Stimulated activated CD8-positive, alpha-beta memory T cell treated with anti-CD3 and anti-CD28 coated beads, Interleukin-4, amount 100 ng/mL, for 1 hour (primary cell): ENCODE data around the gene UBE2Z.
A peak's percentile ranks its signal among the peaks of the same experiment; 100 is the strongest.
"Not testable (repeated sequence)": the region's sequence is repeated elsewhere in the genome, so short reads cannot be mapped to it uniquely, and the experiment has no call there.

ENCODE experiments used
- DNase-seq, 2 donors: peaks; one replicate each; pipeline ENCODE4 v3.0.0-alpha.2; 2020; ENCODE audit warnings: low read depth in 2 of 2, low spot score in 1 of 2

Gene UBE2Z

DNA sequence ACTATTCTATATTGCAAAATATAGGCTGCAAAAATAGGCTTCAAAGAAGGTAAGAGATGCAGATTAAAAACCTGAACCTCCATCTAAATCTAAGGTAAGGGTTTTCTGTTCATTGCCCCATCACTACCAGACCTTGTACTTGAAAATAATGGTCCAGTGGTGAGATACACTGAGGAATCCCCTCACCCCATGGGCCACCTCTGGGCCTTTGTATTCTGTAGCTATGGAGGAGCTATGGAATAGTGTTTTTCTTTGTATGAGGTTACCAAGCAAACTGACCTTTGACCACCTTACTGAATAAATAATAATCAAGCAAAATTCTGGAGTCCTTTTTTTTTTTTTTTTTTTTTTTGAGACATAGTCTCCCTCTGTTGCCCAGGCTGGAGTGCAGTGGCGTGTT, 4.8 kb upstream of the UBE2Z start:
- no peak for DNase-seq

DNA sequence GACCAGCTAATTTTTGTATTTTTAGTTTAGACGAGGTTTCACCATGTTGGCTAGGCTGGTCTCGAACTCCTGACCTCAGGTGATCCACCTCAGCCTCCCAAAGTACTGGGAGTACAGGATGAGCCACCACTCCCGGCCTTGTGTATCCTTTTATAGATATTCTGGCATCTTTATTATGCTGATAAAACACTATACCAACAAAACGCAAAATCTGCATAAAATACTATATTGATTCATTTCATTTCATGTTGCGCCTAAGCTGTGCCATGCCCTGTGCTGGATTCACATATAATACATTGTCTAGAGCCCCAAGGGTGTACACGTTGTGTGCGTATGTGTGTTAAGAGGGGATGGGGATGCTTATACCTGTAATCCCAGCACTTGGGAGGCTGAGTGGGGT, 3.8 kb upstream of the UBE2Z start:
- DNase-seq: no peak

DNA sequence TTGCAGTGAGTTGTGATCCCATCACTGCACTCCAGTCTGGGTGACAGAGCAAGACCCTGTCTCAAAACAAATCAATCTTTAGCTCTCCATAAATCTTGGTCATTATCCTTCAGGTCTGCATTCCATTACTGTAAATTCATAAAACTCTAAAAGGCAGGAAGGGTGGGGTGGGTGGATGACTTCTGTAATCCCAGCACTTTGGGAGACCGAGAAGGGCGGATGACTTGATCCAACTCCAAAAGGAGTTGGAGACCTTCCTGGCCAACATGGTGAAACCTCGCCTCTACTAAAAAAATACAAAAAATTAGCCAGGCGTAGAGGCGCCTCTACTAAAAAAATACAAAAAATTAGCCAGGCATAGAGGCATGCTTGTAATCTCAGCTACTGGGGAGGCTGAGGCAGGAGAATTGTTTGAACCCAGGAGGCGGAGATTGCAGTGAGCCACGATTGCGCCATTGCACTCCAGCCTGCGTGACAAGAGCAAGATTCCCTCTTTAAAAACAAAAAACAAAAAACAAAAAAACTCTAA, 2.2 kb upstream of the UBE2Z start:
- DNase-seq: no peak

DNA sequence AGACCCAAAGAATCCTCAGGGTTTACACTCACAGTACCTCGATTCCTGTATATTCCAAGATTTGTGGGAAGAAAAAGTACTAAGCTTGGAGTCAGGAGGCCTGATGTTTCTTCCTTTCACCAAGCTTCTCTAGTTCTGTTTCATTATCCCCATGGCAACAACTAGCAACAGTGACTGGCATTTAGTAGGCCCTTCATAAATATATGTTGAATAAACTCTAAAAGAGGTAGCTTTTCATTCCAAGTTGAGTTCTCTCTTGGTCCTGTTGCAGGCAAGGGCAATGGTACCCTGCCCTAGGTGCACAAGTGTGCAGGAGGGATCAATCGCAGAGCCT, 527 bp upstream of the UBE2Z start:
- no peak for DNase-seq

DNA sequence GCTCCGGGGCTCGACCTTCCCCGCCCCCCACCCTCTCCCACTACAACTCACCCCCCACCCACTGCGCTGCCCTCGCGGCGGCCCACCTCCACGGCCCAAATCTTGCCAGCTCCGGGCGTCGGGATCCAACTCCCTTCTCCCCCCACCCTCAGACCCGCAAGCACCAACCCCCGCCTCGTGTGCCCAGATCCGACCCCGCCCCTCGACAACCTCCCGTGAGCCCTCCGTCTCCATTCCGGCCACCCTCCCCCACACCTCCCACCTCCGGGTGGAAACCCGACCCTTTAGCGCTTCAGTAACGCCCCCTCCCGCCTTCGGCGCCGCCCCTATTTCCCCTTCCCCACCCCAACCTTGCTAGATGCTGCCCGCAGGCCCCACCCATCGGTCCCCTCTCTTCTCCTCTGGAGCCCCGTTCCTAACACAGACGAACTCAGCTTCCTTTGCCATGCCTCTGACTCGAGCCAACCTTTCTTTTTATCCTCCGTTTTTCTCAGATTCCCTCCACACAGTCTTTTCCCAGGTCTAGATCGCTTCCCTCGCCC, 717 bp downstream of the UBE2Z start:
- peak; percentile 70 to 77 for DNase-seq

DNA sequence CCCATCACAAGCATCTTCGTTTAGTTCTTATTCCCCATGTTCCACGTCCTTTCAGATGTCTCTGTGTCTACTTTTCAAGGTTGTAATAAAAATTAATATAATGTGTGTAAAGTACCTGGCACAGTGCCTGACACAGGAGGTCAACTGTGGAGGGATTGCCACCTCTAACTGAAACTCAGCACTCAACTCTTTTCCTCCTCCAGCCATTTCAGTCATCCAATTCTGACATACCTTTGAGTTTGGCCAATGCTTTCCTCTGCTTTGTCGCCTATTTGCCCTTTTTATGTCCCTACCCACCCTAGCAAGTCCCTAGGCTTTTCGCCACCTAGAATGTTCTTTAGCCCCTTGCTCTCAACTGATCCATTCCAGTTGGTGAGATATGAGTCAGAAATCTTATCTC, 1.6 kb downstream of the UBE2Z start:
- DNase-seq: no peak

DNA sequence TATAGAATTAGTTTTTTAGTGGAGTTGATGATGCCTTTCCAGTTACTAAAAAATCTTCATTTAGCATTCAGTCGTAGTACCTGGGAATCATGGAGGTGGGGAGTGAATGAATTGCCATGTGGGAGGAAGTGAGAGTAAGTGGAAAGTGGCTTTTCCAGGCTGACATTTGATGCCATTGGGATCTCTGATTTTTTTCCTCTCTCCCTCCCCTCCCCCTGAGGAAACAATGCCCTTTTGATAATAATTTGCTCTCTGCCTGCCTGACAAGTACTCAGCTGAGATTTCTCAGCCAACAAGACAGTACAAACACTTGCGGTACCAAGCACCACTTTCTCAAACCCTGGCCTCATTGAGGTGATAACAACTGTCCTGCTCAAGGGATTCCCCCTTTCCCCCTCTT, 2.2 kb downstream of the UBE2Z start:
- no peak for DNase-seq

DNA sequence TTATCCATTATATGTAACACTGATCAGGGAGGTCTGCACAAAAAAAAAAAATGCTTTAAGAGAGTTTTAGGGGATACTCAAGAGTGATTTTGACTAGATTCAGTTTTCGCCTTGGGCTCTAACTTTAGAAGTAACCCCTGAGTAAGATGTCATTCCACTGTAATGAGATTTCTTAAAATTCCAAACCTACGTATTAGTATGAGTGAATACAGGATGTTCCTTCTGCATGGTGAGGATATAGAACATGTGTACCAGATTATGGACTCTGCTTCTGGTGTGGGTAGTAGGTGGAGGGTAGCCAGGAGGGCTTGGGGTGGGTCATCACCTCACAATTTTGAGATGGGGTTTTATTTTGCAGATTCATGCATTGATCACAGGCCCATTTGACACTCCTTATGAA, 4.3 kb downstream of the UBE2Z start:
- DNase-seq: no peak

DNA sequence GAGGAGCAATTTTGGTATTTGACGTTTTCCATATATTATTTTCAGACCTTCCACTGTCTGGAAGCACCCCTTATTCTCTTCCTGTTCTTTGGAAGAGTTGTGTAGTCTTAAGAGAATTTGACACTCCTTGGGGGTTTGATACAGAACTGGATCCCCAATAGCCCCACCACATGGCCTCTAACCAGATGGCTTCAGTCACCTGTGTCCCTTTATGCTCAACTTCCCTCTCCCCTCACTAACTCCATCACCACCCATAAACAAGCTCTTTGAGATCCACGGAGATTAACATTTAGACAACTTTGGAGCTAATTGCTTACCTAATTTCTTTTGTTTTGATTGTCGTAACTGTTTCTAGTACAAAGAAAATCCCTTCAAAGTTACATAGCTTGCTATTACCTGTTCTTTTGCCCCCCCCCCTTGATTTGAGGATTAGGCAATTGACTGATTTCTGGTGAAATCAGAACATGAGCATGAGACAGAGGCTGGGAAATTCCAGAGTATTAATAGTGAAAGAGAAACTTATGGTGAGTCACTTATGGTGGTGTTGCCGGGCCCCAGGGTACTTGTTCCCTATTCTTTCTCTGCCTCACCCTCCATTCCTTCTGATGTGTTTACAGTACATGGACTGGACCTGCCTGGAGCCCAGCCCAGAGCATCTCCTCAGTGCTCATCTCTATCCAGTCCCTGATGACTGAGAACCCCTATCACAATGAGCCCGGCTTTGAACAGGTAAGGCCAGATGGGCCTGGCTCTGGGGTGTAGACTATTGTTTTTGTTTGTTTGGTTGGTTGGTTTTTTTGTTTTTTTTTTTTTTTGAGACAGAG, 7.5 kb downstream of the UBE2Z start:
- no peak for DNase-seq

DNA sequence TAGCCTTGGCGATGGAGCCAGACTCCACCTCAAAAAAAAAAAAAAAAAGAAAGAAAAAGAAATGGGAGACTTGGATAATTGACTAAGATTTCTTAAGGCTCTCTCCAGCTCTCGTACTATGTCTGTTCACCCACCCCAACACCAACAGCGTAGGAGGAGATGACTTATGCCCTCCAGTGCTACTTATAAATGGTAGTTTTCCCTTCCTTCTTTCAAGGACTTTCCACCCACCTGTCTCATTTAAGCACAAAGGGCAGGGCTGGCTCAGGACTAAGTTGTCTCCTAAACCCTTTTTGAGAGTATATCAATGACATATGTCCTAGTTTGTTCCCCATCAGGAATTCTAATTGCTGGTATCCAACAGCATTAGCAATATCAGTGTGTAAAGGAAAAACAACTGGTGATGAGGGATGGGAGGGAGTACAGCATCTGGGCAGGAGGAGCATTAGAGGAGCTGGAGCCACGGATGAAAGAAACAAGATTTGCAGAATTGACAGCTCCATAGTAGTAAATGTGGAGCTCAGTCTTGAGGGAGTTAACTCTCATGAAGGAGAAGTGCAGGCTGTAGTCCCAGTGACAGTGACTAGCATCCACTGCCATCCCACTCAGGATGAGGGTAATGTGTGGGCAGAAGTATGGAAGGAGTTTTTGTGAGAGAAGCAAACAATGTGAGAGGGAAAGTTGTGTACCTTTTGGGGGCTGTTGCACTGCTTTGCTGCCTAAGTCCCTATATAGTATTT, 17.2 kb downstream of the UBE2Z start:
- DNase-seq: no peak

DNA sequence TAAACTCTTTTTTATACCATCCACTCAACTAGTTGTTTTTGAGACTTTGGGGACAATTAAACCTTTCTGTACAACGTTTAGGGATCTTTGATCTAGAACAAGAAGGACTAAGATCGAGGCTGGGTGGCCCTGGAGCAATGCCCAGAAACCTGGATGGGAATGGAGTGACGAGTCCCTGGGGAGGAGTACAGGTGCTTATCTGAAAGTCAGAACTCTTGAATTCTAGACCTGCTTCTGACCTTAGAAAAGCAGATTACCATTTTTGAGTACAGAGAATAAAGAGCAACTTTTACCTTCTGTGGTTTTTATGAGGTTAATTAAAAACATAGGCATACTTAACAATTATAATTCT, 17.8 kb downstream of the UBE2Z start:
- no peak for DNase-seq

DNA sequence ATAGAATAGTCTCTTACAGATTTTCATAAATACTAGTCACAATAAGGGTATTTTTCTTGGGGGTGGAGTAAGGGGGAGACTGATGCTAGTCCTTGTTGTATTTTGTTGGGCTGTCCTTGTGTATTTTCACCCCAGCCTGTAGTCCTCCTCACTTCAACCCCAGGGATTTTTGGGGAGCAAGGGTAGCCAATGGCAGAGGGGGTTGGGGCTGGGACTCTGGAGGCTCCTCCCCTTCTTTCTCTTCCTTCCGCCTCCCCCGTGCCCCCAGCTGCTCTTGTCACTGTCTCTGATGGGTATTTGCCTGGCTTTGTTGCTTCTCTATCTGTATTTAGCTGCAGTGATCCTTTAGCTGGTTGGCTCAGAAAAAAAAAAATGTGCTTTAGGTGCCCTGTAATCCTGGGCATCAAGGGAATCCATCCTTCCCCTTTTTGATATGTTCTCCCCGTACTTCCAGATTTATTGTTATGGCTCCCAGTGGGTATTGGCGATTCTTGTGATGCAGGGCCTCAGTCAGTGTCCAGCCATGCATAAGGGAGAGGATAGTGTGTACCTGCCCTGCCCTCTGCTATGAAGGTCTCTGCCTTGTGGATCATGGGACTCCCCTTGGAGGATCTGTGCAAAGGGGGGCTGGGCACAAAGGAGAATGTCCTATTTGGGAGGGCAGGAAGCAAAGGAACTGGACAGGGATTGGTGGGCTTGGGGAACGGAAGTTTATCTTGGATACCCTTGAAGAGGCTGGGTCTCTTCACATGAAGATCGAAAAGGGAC, 20.0 kb downstream of the UBE2Z start:
- no peak for DNase-seq

DNA sequence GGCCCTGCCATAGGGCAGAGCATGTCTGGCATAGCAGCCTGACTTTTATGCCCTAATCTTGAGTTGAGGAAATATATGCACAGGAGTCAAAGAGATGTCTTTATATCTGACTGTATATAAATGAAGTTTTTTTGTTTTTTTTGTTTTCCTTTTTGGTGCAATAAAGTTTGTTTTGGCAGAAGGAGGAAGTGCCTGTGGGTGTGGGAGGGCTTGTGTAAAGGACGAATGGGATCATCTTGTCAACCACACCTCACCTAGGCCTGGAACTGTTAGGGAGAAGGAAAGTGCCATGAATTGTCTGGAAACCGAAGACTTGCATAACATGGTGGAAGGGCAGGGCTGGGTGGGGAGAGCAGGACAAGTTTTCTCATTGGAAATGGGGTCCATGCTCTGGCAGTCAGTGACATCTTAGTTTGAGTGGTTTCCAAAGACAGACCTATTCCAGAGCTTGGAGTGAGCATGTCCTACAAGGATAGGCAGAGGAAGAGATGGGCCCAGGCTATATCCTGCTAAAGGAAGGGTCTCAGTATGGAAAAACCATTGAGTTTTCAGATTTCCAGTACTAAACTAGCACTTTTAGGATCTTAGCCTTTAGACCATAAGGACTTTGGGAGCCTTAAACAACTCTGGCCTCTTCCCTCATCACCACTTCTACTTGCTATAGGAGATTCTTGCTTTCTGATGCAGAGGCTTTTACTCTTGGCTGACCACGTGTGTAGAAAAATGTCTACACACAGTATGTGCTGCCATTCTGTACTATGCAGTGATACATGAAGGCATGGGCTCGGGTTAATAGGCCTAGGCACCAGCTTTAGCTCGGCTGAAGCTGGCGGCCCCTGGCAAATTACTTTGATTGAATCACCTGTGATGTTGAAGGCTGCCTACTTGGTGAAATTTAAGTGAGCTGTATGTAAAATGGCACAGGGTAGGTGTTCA, 20.9 kb downstream of the UBE2Z start:
- no peak for DNase-seq

DNA sequence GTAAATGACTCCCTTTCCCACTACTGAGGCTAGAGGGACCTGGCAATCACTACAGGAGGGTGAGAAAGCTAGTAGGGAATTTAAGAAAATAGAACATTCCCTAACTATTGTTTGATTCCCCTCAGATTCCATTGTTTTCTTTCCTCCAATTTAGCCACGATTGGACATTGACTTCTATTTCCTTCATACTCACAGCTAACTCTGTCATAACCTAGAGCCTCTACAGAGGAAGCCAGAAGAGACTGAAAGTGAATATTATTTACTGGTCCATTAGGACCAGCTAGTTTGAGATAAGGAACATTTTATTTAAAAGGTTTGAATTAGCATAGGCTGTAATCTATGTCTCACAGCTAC, 21.6 kb downstream of the UBE2Z start:
- no peak for DNase-seq

DNA sequence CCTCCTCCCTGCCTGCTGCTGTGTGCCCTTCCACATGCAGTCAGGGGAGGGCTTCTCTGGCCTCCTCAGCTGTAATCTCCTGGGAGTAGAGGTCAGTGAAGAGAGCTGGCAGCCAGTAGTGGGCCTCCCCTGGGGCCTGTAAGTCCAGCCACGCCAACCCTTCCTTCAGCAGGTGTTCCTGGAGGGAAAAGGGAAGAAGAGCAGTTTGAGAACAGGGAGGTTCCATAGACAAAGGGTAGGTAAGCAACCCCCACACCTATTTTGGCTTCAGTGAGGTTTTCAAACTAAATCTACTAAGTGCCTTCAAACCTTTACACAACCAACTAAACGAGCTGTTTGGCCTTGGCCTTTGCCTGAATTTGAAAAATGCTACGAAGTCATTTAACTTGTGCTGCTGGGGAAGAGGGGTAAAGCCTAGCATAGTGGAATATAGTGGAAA, 22.2 kb downstream of the UBE2Z start:
- DNase-seq: no peak

DNA sequence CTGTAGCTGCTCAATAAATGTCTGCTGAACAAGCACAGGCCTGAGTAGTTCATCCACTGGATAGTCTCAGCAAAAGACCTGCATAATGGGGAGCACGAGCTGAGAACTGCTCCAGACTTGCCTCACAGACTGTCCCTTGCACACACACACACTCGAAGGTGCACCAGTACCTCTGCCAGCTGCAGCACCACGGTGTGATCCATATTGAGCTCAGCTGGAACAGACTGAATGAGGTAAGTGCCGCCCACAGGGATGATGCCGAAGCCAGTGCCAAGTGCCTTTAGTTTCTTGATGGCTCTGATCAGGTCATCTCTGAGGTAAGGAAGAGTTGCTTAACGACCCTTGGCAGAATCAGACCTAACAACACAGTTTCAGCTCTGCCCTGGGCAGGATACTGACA, 24.8 kb downstream of the UBE2Z start:
- DNase-seq: no peak

DNA sequence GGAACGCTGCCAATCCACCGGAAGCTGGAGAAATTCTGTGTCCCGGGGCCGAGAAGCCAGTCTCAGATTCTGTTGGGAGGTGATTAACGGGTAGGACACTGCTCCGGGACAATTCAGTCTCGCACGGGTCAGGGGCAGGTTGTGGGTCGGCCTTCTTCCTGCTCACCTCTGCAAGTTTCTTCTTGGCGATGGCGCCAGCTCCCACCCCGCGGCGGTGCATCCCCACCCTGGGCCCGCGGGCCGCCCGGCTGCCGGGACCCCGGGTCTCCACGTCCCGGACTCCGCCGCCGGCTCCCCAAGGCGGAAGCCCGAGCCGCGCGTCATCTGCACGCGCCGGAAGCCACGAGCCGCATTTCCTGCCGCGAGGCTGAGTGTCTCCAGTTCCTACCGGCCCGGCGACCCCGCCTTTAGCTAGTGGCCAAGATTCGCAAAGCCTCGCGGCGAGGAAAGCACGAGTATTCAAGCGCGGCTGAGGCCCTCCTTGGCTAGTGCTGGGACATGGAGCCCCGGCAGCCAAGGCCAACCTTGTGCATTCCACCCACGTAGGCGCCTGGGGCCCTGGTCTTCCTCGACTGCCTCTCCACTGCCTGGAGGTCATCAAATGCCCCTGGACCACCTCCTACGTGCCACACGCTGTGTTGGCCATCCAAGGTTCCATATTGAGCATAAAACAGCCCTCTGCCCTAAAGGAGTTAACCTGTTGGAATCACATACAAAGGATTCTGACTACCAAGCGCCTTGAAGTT, 36.5 kb downstream of the UBE2Z start, which contains the start of gene SNF8:
SNF8 (minus strand) TSS at position 328 of the 746 bp plus-strand sequence; CDS start at position 220, 108 bp downstream.
- peak; percentile 80 to 83 for DNase-seq

DNA sequence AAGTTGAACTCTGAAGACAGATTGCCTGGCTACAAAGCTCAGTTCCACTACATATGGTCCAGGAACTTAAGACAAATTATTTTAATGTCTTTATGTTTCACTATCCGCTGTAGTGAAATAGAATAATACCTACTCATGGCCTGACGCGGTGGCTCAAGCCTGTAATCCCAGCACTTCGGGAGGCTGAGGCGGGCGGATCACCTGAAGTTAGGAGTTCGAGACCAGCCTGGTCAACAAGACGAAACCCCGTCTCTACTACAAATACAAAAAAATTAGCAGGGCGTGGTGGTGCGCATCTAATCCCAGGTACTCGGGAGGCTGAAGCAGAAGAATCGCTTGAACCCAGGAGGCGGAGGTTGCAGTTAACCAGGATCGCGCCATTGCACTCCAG, 37.0 kb downstream of the UBE2Z start:
- not testable (repeated sequence) for DNase-seq

DNA sequence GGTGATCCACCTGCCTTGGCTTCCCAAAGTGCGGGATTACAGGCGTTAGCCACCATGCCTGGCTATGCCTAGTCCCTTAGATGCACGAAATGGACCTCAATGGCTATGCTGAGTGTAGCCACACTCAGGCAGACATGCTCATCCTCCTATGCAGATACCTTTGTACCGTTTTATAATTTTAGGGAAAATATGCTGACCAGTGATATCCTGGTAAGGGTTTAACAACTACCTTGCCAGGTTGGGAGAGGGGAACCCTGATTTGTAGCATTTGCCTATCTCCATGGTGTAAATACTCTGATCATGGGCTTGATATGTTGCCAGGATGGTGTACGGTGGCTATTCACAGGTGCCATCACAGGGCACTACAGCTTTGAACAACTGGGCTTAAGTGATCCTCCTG, 43.4 kb downstream of the UBE2Z start:
- no peak for DNase-seq

DNA sequence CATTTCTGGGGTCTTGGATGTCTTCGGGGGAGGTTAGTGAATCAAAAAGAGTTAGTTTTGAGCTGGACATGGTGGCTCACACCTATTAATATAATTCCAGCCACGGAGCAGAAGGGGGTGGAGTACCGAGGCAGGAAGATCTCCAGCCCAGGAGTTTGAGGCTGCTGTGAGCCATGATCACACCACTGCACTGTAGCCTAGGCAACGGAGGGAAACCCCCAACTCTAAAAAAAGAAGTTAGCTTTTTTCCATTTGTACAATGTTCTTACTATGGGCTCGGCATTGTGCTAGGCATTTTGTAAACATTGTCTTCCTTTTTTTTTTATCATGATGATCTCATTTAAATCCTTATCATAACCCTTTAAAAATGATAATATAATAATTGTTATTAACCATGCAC, 44.7 kb downstream of the UBE2Z start:
- no peak for DNase-seq
